Nephron (organoid): Measurements from ENCODE around the gene PLCD4.

Source experiments
- H3K27ac Mint-ChIP-seq, 3 experiments: 2 replicates each; pipeline ENCODE4 v1.8.0; 2020; ENCODE audit warnings: mixed read lengths in 3 of 3, mild to moderate bottlenecking in 2 of 3, moderate library complexity in 1 of 3
- H3K27me3 Mint-ChIP-seq: 2 replicates; pipeline ENCODE4 v1.8.0; 2021; ENCODE audit warnings: low read depth, mild to moderate bottlenecking, moderate library complexity, mixed read lengths
- H3K36me3 Mint-ChIP-seq: 2 replicates; pipeline ENCODE4 v1.8.0; 2020; ENCODE audit warnings: low read depth, mixed read lengths
- H3K4me1 Mint-ChIP-seq: 2 replicates; pipeline ENCODE4 v1.8.0; 2020; ENCODE audit warnings: mixed read lengths
- H3K4me3 Mint-ChIP-seq, 3 experiments: 2 replicates each; pipeline ENCODE4 v1.8.0; 2020; ENCODE audit warnings: mild to moderate bottlenecking in 3 of 3, mixed read lengths in 3 of 3, moderate library complexity in 2 of 3
- H3K9me3 Mint-ChIP-seq: 2 replicates; pipeline ENCODE4 v1.8.0; 2020; ENCODE audit warnings: mixed read lengths
- TF ChIP-seq, protein P1 (sequence below), 3 experiments: fragments of 200-600 bp; sonication (generic); IDR thresholded peaks; one replicate each; pipeline ENCODE4 v1.5.0; 2021; ENCODE audit warnings: antibody characterized with exemption in 3 of 3; ENCODE audit not compliant: unreplicated experiment in 3 of 3

Gene PLCD4

GRCh38 chr2:218642121-218642656 lies 34.5 kb downstream of the PLCD4 start:
- Mint-ChIP-seq H3K4me3 (no peak overlapping the region), H3K4me1 (peaks cover 3% of the 10 kb centered on the region), H3K27ac (no peak overlapping the region), H3K9me3 (no peaks in the 10 kb centered on the region), H3K36me3 (peaks cover 57% of the 10 kb centered on the region), H3K27me3 (no peaks in the 10 kb centered on the region)
- TF ChIP-seq, protein P1, sequence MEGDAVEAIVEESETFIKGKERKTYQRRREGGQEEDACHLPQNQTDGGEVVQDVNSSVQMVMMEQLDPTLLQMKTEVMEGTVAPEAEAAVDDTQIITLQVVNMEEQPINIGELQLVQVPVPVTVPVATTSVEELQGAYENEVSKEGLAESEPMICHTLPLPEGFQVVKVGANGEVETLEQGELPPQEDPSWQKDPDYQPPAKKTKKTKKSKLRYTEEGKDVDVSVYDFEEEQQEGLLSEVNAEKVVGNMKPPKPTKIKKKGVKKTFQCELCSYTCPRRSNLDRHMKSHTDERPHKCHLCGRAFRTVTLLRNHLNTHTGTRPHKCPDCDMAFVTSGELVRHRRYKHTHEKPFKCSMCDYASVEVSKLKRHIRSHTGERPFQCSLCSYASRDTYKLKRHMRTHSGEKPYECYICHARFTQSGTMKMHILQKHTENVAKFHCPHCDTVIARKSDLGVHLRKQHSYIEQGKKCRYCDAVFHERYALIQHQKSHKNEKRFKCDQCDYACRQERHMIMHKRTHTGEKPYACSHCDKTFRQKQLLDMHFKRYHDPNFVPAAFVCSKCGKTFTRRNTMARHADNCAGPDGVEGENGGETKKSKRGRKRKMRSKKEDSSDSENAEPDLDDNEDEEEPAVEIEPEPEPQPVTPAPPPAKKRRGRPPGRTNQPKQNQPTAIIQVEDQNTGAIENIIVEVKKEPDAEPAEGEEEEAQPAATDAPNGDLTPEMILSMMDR (IDR thresholded peaks at IDR 0.05; ENCODE audit: unreplicated experiment in 3 of 3), result no peak

- no peaks in the 10 kb centered on the region for H3K27me3 Mint-ChIP-seq
- H3K9me3 Mint-ChIP-seq, result no peaks in the 10 kb centered on the region
- H3K36me3 Mint-ChIP-seq, result peaks cover 57% of the 10 kb centered on the region
- no peak overlapping the region for H3K4me3 Mint-ChIP-seq
- no peak overlapping the region for H3K27ac Mint-ChIP-seq
- peaks cover 3% of the 10 kb centered on the region for H3K4me1 Mint-ChIP-seq
- TF ChIP-seq, protein P1 (IDR thresholded peaks at IDR 0.05; ENCODE audit: unreplicated experiment in 3 of 3), result no peak
Observed at GRCh38 chr2:218642786-218643185, 35.1 kb downstream of the PLCD4 start.

DNA sequence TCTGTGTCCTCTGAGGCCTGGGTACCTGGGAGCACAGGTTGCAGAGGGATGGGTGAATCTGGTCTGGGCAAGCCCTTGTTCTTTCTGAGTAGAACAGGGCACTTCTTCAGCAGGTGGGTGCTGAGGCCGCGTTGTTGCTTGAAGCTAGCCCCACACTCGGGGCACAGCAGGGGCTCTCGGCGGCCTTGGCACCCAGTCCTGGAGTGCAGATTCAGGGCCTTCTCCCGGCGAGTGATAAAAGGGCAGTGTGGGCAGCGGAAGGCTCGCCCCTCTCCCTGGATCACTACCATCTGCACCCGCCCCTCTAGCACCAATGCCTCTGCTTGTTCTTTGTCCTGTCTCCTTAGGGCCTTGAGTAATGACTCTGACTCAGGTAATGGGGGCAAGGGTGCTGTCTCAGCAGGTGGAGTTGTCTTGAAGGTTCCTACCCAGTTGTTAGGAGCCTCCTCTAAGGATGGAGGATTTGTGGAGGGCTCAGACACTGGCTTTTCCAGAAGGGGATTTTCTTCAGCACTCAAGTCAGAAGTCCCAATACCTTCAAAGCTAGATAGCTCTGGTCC lies 36.1 kb downstream of the PLCD4 start:
- H3K27me3 Mint-ChIP-seq, result no peaks in the 10 kb centered on the region
- H3K27ac Mint-ChIP-seq, result peak overlapping the region in 1 of 3 experiments; percentile 63
- peaks cover 56% of the 10 kb centered on the region for H3K36me3 Mint-ChIP-seq
- H3K4me3 Mint-ChIP-seq, result no peak overlapping the region
- TF ChIP-seq, protein P1 (IDR thresholded peaks at IDR 0.05; ENCODE audit: unreplicated experiment in 3 of 3), result no peak
- H3K4me1 Mint-ChIP-seq, result peaks cover 3% of the 10 kb centered on the region
- H3K9me3 Mint-ChIP-seq, result no peaks in the 10 kb centered on the region

GRCh38 chr2:218644721-218645120 lies 37.0 kb downstream of the PLCD4 start:
- Mint-ChIP-seq H3K4me3 (no peak overlapping the region), H3K27ac (peak overlapping the region; percentile 47 to 94 (median 72)), H3K9me3 (no peaks in the 10 kb centered on the region), H3K27me3 (no peaks in the 10 kb centered on the region), H3K36me3 (peaks cover 49% of the 10 kb centered on the region), H3K4me1 (peaks cover 3% of the 10 kb centered on the region)
- TF ChIP-seq, protein P1 (IDR thresholded peaks at IDR 0.05; ENCODE audit: unreplicated experiment in 3 of 3), result no peak

GRCh38 chr2:218645126-218645525 lies 37.4 kb downstream of the PLCD4 start:
- TF ChIP-seq, protein P1 (IDR thresholded peaks at IDR 0.05; ENCODE audit: unreplicated experiment in 3 of 3), result no peak
- Mint-ChIP-seq H3K4me1 (peaks cover 3% of the 10 kb centered on the region), H3K36me3 (peaks cover 50% of the 10 kb centered on the region), H3K27ac (peak overlapping the region; percentile 47 to 94 (median 72)), H3K9me3 (no peaks in the 10 kb centered on the region), H3K27me3 (no peaks in the 10 kb centered on the region), H3K4me3 (no peak overlapping the region)
